Activated B cell treated with CpG ODN at 0.5 μM for 24 hours (primary cell): ENCODE results near the gene SPOCK1. TPM values are rescaled to one million over a fixed set of nuclear protein-coding genes. Genes with fewer than 3 reads are reported as not detected.

Experiments
- ATAC-seq: fragments of 200-7000 bp; cut with Tn5 transposase; one replicate; pipeline ENCODE4 v1.10.0; 2021; ENCODE audit warnings: low read depth, mild to moderate bottlenecking, moderate library complexity
- CTCF ChIA-PET: fragments of 350-600 bp; sonication (Branson Sonifier 250); formaldehyde crosslinking; loops from one replicate; lab custom pipeline; 2021; ENCODE audit warnings: antibody characterized with exemption; lab: Charles Lee
- POLR2A ChIA-PET: fragments of 350-600 bp; sonication (Branson Sonifier 250); formaldehyde crosslinking; loops from one replicate; lab custom pipeline; 2021; ENCODE audit warnings: antibody characterized with exemption; lab: Charles Lee
- DNase-seq: peaks from one replicate; pipeline ENCODE4 v3.0.0; 2022
- H3K27ac Mint-ChIP-seq: one replicate; pipeline ENCODE4 v1.8.0; 2020; ENCODE audit warnings: mixed read lengths
- H3K27me3 Mint-ChIP-seq: one replicate; pipeline ENCODE4 v1.8.0; 2021; ENCODE audit warnings: mixed read lengths
- H3K36me3 Mint-ChIP-seq: one replicate; pipeline ENCODE4 v1.8.0; 2021; ENCODE audit warnings: low read depth, mixed read lengths
- H3K4me1 Mint-ChIP-seq: one replicate; pipeline ENCODE4 v1.8.0; 2021; ENCODE audit warnings: mixed read lengths
- H3K4me3 Mint-ChIP-seq: one replicate; pipeline ENCODE4 v1.8.0; 2020; ENCODE audit warnings: mild to moderate bottlenecking, mixed read lengths
- H3K9me3 Mint-ChIP-seq: one replicate; pipeline ENCODE4 v1.8.0; 2020; ENCODE audit warnings: mixed read lengths
- intact Hi-C: fragments of 100-400 bp; cut with micrococcal nuclease; formaldehyde crosslinking; loops from one replicate; pipeline ENCODE4 v1.15.1; 2024
- total RNA-seq: library from RNA; stranded (reverse); gene quantifications from 2 replicates; pipeline ENCODE4 v1.2.3, GENCODE V29; 2022
- TF ChIP-seq, protein P1 (sequence below): fragments of 200-600 bp; IDR thresholded peaks from one replicate; pipeline ENCODE4 v1.8.0; 2022; ENCODE audit warnings: antibody characterized with exemption, mild to moderate bottlenecking

SPOCK1 gene
- total RNA-seq, 1 donor from 2014 or later = not detected

- peaks cover 15% of the 10 kb centered on the region for H3K4me1 Mint-ChIP-seq
- TF ChIP-seq, protein P1, sequence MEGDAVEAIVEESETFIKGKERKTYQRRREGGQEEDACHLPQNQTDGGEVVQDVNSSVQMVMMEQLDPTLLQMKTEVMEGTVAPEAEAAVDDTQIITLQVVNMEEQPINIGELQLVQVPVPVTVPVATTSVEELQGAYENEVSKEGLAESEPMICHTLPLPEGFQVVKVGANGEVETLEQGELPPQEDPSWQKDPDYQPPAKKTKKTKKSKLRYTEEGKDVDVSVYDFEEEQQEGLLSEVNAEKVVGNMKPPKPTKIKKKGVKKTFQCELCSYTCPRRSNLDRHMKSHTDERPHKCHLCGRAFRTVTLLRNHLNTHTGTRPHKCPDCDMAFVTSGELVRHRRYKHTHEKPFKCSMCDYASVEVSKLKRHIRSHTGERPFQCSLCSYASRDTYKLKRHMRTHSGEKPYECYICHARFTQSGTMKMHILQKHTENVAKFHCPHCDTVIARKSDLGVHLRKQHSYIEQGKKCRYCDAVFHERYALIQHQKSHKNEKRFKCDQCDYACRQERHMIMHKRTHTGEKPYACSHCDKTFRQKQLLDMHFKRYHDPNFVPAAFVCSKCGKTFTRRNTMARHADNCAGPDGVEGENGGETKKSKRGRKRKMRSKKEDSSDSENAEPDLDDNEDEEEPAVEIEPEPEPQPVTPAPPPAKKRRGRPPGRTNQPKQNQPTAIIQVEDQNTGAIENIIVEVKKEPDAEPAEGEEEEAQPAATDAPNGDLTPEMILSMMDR = no peak
- ATAC-seq (no peak), DNase-seq (no peak)
- H3K9me3 Mint-ChIP-seq = no peaks in the 10 kb centered on the region
- ChIA-PET CTCF (no interaction called here), POLR2A (no interaction called here)
- no peak overlapping the region for H3K27ac Mint-ChIP-seq
- no peaks in the 10 kb centered on the region for H3K36me3 Mint-ChIP-seq
- H3K27me3 Mint-ChIP-seq = no peaks in the 10 kb centered on the region
- H3K4me3 Mint-ChIP-seq = no peak overlapping the region
- intact Hi-C loops = no loop called here
Observed at GRCh38 chr5:137071931-137072330, 427.2 kb downstream of the SPOCK1 start.

DNA sequence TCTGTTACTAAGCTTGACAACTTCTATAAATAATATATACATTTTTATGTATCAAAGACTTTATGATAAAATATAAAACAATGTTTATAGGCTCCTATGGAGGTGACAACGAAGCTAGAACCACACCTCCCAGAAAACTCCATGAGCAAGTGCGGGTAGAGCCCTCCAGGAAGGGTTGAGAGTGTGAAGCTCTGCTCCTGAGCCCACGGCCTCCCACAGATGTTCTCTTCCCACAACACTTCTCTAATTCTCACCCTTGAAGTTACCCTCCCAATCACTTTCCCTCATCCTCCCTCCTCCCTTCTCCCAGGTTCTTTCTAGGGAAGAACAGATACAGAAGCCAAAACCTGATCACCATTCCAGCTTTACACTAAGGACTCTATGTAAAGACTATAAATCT is 427.6 kb downstream of the SPOCK1 start:
- Mint-ChIP-seq H3K27me3 (no peaks in the 10 kb centered on the region), H3K36me3 (no peaks in the 10 kb centered on the region), H3K4me1 (peaks cover 15% of the 10 kb centered on the region), H3K27ac (no peak overlapping the region), H3K9me3 (no peaks in the 10 kb centered on the region), H3K4me3 (no peak overlapping the region)
- ChIA-PET CTCF (no interaction called here), POLR2A (no interaction called here)
- no peak for DNase-seq
- intact Hi-C loops = no loop called here
- ATAC-seq = no peak
- TF ChIP-seq, protein P1 = no peak

- POLR2A ChIA-PET = no interaction called here
- H3K4me1 Mint-ChIP-seq = peaks cover 15% of the 10 kb centered on the region
Observed at GRCh38 chr5:137070521-137070920, 428.6 kb downstream of the SPOCK1 start.

DNA sequence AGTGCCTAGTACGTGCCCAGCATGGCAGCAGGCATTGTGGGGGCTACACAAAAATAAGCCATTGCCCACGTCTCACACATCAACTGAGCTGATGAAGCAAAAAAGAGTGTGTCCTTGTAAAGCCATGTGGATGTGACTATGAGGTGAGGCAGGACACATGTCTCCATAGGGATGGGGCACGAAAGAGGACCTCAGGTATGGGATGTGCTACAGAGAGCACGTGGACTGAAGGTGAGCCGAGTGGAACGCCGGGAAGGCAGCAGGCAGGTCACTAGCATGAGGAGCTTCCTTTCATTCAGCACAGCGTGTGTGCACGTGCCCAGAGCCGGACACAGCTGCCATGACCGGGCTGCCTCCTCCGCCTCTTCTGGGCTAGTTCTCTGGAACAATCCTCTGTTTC is 429.8 kb downstream of the SPOCK1 start:
- ATAC-seq = no peak
- CTCF ChIA-PET = no interaction called here
- Mint-ChIP-seq H3K4me1 (peaks cover 15% of the 10 kb centered on the region), H3K4me3 (no peak overlapping the region), H3K27me3 (no peaks in the 10 kb centered on the region), H3K9me3 (no peaks in the 10 kb centered on the region), H3K27ac (no peak overlapping the region), H3K36me3 (no peaks in the 10 kb centered on the region)
- POLR2A ChIA-PET = no interaction called here
- intact Hi-C loops = no loop called here
- TF ChIP-seq, protein P1 = no peak
- no peak for DNase-seq

More at GRCh38 chr5:137070521-137070920, 428.6 kb downstream of the SPOCK1 start:
- intact Hi-C loops = no loop called here
- H3K4me3 Mint-ChIP-seq = no peak overlapping the region
- ATAC-seq (no peak), DNase-seq (no peak)
- CTCF ChIA-PET = no interaction called here
- no peaks in the 10 kb centered on the region for H3K27me3 Mint-ChIP-seq
- no peaks in the 10 kb centered on the region for H3K9me3 Mint-ChIP-seq
- TF ChIP-seq, protein P1 = no peak
- H3K36me3 Mint-ChIP-seq = no peaks in the 10 kb centered on the region
- no peak overlapping the region for H3K27ac Mint-ChIP-seq

GRCh38 chr5:137061382-137061781 is 437.7 kb downstream of the SPOCK1 start:
- TF ChIP-seq, protein P1 = no peak
- CTCF ChIA-PET = no interaction called here
- H3K27me3 Mint-ChIP-seq = no peaks in the 10 kb centered on the region
- H3K4me1 Mint-ChIP-seq = no peaks in the 10 kb centered on the region
- no peak overlapping the region for H3K4me3 Mint-ChIP-seq
- intact Hi-C loops = no loop called here
- no peaks in the 10 kb centered on the region for H3K36me3 Mint-ChIP-seq
- H3K9me3 Mint-ChIP-seq = peaks cover 2% of the 10 kb centered on the region
- DNase-seq (no peak), ATAC-seq (no peak)
- no peak overlapping the region for H3K27ac Mint-ChIP-seq
- POLR2A ChIA-PET = no interaction called here
